ENCODE results near the gene PRIM2.
"Not testable (repeated sequence)": the region's sequence is repeated elsewhere in the genome, so short reads cannot be mapped to it uniquely, and the experiment has no call there.

PRIM2 gene, protein sequence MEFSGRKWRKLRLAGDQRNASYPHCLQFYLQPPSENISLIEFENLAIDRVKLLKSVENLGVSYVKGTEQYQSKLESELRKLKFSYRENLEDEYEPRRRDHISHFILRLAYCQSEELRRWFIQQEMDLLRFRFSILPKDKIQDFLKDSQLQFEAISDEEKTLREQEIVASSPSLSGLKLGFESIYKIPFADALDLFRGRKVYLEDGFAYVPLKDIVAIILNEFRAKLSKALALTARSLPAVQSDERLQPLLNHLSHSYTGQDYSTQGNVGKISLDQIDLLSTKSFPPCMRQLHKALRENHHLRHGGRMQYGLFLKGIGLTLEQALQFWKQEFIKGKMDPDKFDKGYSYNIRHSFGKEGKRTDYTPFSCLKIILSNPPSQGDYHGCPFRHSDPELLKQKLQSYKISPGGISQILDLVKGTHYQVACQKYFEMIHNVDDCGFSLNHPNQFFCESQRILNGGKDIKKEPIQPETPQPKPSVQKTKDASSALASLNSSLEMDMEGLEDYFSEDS

GRCh38 chr6:57317060-57317943 is at the start of gene PRIM2:
Gene PRIM2 (plus strand): TSS chr6:57317630. CDS start chr6:57318446, 816 bp downstream.
- peak; percentile 90 for DNase-seq (ENCODE audit: low spot score)

- no peak for DNase-seq (ENCODE audit: low spot score)
Measured at GRCh38 chr6:57268294-57268640, 49.2 kb upstream of the PRIM2 start.

DNA sequence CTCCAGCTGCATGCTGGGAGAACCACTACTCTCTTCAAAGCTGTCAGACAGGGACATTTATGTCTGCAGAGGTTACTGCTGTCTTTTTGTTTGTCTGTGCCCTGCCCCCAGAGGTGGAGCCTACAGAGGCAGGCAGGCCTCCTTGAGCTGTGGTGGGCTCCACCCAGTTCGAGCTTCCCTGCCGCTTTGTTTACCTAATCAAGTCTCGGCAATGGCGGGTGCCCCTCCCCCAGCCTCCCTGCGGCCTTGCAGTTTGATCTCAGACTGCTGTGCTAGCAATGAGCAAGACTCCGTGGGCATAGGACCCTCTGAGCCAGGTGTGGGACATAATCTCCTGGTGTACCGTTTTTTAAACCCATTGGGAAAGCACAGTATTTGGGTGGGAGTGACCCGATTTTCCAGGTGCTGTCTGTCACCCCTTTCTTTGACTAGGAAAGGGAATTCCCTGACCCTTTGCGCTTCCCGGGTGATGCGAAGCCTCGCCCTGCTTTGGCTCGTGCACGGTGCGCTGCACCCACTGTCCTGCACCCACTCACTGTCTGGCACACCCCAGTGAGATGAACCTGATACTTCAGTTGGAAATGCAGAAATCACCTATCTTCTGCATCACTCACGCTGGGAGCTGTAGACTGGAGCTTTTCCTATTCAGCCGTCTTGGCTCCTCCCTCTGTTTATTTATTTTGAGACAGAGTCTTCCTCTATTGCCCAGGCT is 43.2 kb upstream of the PRIM2 start:
- not testable (repeated sequence) for DNase-seq (ENCODE audit: low spot score)

GRCh38 chr6:57275384-57275783 is 42.0 kb upstream of the PRIM2 start:
- no peak for DNase-seq (ENCODE audit: low spot score)

GRCh38 chr6:57276946-57277345 is 40.5 kb upstream of the PRIM2 start:
- no peak for DNase-seq (ENCODE audit: low spot score)

- no peak for DNase-seq (ENCODE audit: low spot score)
Measured at GRCh38 chr6:57278570-57278969, 38.9 kb upstream of the PRIM2 start.

- no peak for DNase-seq (ENCODE audit: low spot score)
Measured at GRCh38 chr6:57279013-57279412, 38.4 kb upstream of the PRIM2 start.

DNA sequence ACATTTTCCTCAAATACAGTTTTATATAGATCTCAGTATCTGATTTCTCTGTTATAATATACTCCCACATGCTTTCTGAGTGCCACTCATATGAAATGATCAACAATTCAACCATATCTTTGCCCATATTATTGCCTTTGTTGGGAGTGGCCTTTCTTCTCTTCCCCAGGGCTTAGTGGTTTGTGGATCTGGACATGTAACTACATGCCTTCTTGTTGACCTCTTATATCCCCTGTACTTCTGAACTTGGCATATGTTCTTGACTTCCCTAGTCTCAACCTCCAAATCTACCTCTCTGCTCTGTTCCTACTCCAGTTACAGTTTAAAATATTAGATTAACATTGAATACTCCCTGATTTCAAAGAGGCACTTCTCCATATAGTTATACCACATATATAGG is 34.3 kb upstream of the PRIM2 start:
- DNase-seq (ENCODE audit: low spot score), result no peak

GRCh38 chr6:57283911-57284455 is 33.4 kb upstream of the PRIM2 start:
- DNase-seq (ENCODE audit: low spot score), result no peak

GRCh38 chr6:57288136-57288535 is 29.3 kb upstream of the PRIM2 start:
- not testable (repeated sequence) for DNase-seq (ENCODE audit: low spot score)

DNA sequence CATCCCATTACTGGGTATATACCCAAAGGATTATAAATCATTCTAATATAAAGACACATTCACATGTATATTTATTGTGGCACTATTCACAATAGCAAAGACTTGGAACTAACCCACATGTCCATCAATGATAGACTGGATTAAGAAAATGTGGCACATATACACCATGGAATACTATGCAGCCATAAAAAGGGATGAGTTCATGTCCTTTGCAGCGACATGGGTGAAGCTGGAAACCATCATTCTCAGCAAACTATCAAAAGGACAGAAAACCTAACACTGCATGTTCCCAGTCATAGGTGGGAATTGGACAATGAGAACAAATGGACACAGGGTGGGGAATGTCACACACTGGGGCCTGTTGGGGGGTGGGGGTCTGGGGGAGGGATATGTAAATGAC is 24.0 kb upstream of the PRIM2 start:
- not testable (repeated sequence) for DNase-seq (ENCODE audit: low spot score)

- DNase-seq (ENCODE audit: low spot score), result no peak
Measured at GRCh38 chr6:57294862-57295445, 22.5 kb upstream of the PRIM2 start.

DNA sequence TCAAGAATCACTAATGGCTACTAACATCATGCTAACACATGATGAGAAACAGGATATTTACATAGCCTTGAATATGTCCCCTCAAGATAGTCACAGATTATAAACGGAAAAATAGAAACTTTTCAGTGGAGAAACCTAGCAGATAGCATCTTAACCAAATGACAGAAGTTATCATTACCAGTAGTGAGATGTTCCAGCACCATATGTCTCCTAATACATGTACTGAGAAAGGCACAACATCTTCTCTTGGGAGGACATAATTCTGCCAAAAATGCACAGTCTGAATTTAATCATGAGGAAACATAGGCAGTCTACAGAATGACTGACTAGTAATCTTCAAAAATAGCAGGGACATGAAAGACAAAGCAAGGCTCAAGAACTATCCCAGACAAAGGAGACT is 19.9 kb upstream of the PRIM2 start:
- DNase-seq (ENCODE audit: low spot score), result no peak

GRCh38 chr6:57298741-57299140 is 18.7 kb upstream of the PRIM2 start:
- no peak for DNase-seq (ENCODE audit: low spot score)

DNA sequence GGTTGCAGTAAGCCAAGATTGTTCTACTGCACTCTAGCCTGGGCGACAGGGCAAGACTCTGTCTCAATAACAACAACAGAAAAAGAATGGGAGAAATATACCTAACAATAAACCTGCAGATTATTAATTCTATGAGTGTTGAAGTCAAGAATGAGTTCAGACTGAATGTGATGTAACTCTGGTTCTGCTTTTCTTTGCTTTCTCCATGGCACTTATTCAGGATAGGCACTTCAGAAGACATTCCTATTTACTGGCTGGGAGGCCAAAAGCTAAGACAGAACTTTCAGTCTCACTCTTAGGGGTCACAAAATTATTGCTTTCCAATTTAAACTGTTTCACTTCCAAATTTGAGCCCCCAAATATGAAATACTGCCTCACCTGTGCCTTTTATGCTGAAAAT is 15.7 kb upstream of the PRIM2 start:
- no peak for DNase-seq (ENCODE audit: low spot score)

GRCh38 chr6:57302477-57302876 is 15.0 kb upstream of the PRIM2 start:
- no peak for DNase-seq (ENCODE audit: low spot score)

DNA sequence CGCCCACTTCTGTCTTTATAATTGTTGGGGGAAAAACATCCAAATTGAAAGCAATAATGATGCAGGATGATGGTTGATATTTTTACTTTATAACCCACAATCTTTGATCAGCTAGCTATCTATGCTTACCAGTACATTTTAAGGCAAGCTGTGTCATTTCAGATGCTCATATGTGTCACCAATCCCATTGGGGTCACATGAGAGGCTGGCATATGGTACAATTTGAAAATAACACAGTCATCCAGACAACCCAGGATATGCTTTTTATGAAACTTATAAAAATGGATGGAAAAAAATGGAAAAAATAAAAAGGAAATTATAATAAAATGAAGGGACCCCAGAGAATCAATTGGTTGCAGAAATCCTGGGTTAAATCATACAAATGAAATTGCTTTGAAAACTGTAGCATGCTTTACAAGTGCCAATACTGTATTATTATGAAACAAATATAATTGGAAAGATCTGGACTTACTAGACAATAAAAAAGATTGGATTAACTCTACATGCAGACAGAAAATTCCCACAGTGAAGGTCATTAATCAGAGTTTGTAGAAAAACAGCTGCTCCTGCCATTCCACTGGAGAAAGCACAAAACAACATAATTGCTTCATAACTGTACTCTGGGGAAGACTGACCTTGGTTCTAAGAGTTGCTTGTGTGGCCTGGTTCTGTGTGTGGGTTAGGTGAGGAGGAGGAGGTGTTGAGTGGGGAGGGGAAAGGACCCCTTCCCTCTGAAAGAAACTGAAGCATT is 13.3 kb upstream of the PRIM2 start:
- DNase-seq (ENCODE audit: low spot score), result no peak

- no peak for DNase-seq (ENCODE audit: low spot score)
Measured at GRCh38 chr6:57305107-57305506, 12.3 kb upstream of the PRIM2 start.

DNA sequence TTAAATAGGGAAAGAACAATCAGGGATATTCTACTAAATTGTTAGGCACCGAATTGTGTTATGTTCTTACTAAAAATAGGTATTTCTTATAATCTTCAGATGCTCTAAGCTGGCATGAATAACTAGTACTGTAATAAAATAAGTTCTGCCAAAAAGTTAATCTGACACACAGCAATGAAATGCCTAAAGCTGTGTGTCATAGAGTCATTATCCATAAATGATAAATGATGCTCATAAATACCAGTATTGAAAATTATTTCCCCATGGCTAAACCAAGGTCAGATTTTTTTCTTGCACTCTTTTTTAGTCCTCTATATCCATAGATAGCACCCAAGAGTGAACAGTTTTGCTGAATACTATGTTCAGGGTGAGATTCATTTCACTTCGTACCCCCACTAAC is 11.7 kb upstream of the PRIM2 start:
- DNase-seq (ENCODE audit: low spot score), result no peak

GRCh38 chr6:57306273-57306672 is 11.2 kb upstream of the PRIM2 start:
- no peak for DNase-seq (ENCODE audit: low spot score)

GRCh38 chr6:57307850-57308249 is 9.6 kb upstream of the PRIM2 start:
- DNase-seq (ENCODE audit: low spot score), result no peak

Measured in activated CD4-positive, alpha-beta T cell treated with anti-CD3 and anti-CD28 coated beads, Interleukin-2, Interleukin-4, amounts not matched to agents 100 ng/mL and 50 ng/mL, durations not matched to agents 16 hours and 8 hours (primary cell).